ENCODE results near the gene ARCN1.
A peak's percentile ranks its signal among the peaks of the same experiment; 100 is the strongest.

ARCN1 gene

GRCh38 chr11:118639899-118640298 lies 67.7 kb downstream of the ARCN1 start:
- DNase-seq (ENCODE audit: low spot score), result no peak

- DNase-seq (ENCODE audit: low spot score), result no peak
Observed at GRCh38 chr11:118640332-118641154, 68.3 kb downstream of the ARCN1 start.

- peak; percentile 86 for DNase-seq (ENCODE audit: low spot score)
Observed at GRCh38 chr11:118641397-118642019, 69.3 kb downstream of the ARCN1 start.

GRCh38 chr11:118643142-118643994 lies 71.2 kb downstream of the ARCN1 start:
- DNase-seq (ENCODE audit: low spot score), result no peak

GRCh38 chr11:118643995-118644345 lies 71.8 kb downstream of the ARCN1 start:
- DNase-seq (ENCODE audit: low spot score), result no peak

GRCh38 chr11:118644496-118644895 lies 72.3 kb downstream of the ARCN1 start:
- no peak for DNase-seq (ENCODE audit: low spot score)

DNA sequence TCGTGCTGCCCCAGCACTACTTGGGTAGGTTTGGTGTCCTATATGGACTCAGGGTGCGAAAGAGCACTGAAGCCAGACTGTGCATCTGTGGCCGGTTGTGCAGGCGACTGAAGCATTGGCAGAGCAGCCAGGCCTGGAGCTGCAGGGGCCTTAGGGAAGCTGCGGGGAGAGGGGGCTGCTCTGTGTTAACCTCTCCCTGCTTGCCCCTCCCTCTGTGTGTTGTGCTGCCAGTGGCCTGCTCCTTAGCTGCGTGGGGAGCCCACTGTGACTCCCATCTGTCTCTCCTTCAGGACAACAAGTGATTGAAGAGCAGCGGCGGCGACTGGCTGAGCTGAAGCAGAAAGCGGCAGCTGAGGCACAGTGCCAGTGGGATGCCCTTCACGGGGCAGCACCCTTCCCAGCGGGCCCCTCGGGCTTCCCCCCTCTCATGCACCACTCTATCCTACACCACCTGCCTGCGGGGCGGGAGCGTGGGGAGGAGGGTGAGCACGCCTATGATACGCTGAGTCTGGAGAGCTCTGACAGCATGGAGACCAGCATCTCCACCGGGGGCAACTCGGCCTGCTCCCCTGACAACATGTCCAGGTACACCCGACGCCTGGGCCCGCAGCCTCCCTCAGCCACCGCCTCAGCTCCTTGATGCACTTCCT lies 73.0 kb downstream of the ARCN1 start:
- DNase-seq (ENCODE audit: low spot score), result no peak

DNA sequence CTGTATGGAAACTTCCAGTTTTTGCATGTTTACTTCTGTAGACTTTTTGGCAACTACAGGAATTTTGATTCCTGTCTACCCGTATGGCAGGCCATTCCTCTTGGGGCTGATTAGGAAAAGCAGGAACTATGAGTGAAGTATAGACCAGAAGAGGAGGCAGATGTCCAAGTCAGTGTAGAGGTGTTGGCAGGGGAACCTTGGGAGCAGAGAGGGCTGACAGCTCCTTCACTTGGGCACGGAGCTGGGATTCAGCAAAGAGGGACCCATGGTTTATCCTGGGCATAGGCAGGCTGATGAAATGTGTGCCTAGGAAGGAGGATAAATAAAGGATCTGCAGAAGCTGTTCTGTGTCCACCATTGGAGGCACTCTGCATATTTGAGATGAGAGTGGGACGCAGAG lies 74.2 kb downstream of the ARCN1 start:
- no peak for DNase-seq (ENCODE audit: low spot score)

DNA sequence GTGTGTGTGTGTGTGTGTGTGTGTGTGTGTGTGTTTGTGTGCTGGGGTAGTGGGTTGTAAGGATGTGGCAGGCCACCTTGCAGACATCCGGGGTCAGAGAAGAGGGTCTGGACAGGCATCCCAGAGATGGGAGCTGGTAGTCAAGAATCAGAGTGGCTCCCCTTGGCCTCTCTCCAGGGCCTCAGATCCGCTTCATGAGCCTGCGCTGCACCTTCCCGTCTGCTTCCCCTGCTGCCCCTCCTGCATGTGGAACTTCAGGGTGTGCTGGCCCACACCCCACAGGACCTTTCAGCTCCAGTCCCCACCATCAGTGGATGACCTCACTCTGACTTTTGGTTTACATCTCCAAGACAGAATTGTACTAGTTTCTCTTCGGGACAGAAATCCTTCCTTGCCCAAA lies 76.1 kb downstream of the ARCN1 start:
- no peak for DNase-seq (ENCODE audit: low spot score)

DNA sequence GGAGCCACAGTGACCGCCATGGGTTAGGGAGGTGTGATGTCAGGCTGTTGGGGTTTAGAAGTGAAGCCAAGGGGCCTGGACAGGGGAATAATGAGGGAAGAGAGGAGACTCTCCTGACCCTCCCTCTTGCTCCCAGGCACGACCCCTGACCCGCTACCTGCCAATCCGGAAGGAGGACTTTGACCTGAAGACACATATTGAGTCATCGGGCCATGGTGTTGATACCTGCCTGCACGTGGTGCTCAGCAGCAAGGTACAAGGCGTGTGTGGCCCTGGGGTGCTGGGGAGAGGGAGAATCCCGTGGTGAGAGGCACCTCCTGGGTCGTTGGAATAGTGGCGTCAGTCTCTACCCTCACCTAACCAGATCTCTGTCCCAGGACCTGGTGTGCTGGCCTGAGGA lies 77.7 kb downstream of the ARCN1 start:
- no peak for DNase-seq (ENCODE audit: low spot score)

DNA sequence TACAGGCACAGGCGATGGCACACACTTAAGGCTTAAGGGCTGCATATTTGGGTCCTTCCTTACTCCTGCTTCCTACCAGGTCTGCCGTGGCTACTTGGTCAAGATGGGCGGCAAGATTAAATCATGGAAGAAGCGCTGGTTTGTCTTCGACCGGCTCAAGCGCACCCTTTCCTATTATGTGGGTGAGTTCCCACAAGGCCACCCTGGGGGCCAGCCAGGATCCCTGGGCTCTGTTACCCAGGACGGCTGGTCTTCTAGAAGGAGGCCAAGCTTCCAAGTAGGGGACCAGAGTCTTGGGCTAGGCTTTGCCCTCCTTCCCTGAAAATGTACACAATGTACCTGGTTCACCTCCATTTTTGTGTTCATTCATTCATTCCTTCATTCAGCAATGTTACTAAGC lies 78.2 kb downstream of the ARCN1 start:
- no peak for DNase-seq (ENCODE audit: low spot score)

GRCh38 chr11:118651820-118652219 lies 79.6 kb downstream of the ARCN1 start:
- no peak for DNase-seq (ENCODE audit: low spot score)

Data from kidney tubule cell (primary cell).